C1 segment of cervical spinal cord (tissue), 14 donors: ENCODE data around the gene TEAD3.

ENCODE experiments used
- DNase-seq, 14 donors: peaks; one replicate each; lab custom pipeline; 2025; lab: John Stamatoyannopoulos, UW

The TEAD3 gene

GRCh38 chr6:35512740-35513139 is 15.9 kb upstream of the TEAD3 start, which contains the start of gene TULP1:
TULP1 (minus strand) TSS chr6:35512896; CDS start chr6:35512858, 38 bp downstream.
- DNase-seq: no peak

- DNase-seq: no peak
These were observed 15.1 kb upstream of the TEAD3 start for GRCh38 chr6:35512006-35512405.

- no peak for DNase-seq
These were observed 14.7 kb upstream of the TEAD3 start for GRCh38 chr6:35511562-35511941.

GRCh38 chr6:35510916-35511561 is 14.2 kb upstream of the TEAD3 start:
- DNase-seq: no peak

GRCh38 chr6:35508542-35508941 is 11.7 kb upstream of the TEAD3 start:
- DNase-seq: no peak

- DNase-seq: no peak
These were observed 11.1 kb upstream of the TEAD3 start for GRCh38 chr6:35508027-35508426.

GRCh38 chr6:35507221-35507620 is 10.3 kb upstream of the TEAD3 start:
- DNase-seq: no peak

GRCh38 chr6:35506536-35506935 is 9.7 kb upstream of the TEAD3 start:
- DNase-seq: no peak

GRCh38 chr6:35505999-35506412 is 9.1 kb upstream of the TEAD3 start:
- no peak for DNase-seq

- no peak for DNase-seq
These were observed 6.7 kb upstream of the TEAD3 start for GRCh38 chr6:35503534-35503933.

GRCh38 chr6:35501784-35502183 is 4.9 kb upstream of the TEAD3 start:
- DNase-seq: no peak

- DNase-seq: no peak
These were observed 3.9 kb upstream of the TEAD3 start for GRCh38 chr6:35500782-35501181.

GRCh38 chr6:35499372-35499771 is 2.5 kb upstream of the TEAD3 start:
- DNase-seq: no peak

- no peak for DNase-seq
These were observed 1.7 kb upstream of the TEAD3 start for GRCh38 chr6:35498422-35499067.

GRCh38 chr6:35497571-35498421 is 917 bp upstream of the TEAD3 start:
- DNase-seq: no peak

GRCh38 chr6:35496036-35496840 is 641 bp downstream of the TEAD3 start:
- DNase-seq: peak in 2 of 14 donors; percentile 36 to 49

GRCh38 chr6:35495258-35496035 is 1.4 kb downstream of the TEAD3 start:
- DNase-seq: no peak

GRCh38 chr6:35494161-35494563 is 2.7 kb downstream of the TEAD3 start:
- no peak for DNase-seq

- DNase-seq: no peak
These were observed 3.4 kb downstream of the TEAD3 start for GRCh38 chr6:35493307-35493983.

- DNase-seq: no peak
These were observed 4.0 kb downstream of the TEAD3 start for GRCh38 chr6:35492974-35493284.
